PC-9 (cell line): ENCODE data around the gene CUZD1.

Experiments
- EZH2 ChIP-seq: fragments of 200-600 bp; sonication (generic); IDR thresholded peaks from 2 replicates; pipeline ENCODE4 v1.8.0; 2017; ENCODE audit warnings: antibody characterized with exemption, low read depth
- TF ChIP-seq, protein P1 (sequence below): fragments of 200-600 bp; sonication (generic); conservative IDR thresholded peaks from 2 replicates; pipeline ENCODE4 v1.6.1; 2017; ENCODE audit warnings: mixed run types, antibody characterized with exemption, mild to moderate bottlenecking, moderate library complexity

GRCh38 chr10:122796796-122797195, 48.9 kb downstream of the CUZD1 start:
- TF ChIP-seq, protein P1, sequence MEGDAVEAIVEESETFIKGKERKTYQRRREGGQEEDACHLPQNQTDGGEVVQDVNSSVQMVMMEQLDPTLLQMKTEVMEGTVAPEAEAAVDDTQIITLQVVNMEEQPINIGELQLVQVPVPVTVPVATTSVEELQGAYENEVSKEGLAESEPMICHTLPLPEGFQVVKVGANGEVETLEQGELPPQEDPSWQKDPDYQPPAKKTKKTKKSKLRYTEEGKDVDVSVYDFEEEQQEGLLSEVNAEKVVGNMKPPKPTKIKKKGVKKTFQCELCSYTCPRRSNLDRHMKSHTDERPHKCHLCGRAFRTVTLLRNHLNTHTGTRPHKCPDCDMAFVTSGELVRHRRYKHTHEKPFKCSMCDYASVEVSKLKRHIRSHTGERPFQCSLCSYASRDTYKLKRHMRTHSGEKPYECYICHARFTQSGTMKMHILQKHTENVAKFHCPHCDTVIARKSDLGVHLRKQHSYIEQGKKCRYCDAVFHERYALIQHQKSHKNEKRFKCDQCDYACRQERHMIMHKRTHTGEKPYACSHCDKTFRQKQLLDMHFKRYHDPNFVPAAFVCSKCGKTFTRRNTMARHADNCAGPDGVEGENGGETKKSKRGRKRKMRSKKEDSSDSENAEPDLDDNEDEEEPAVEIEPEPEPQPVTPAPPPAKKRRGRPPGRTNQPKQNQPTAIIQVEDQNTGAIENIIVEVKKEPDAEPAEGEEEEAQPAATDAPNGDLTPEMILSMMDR = no peak
- no peak for TF ChIP-seq EZH2
